ENCODE measurements around the gene SMURF2.
"Not testable (repeated sequence)": the region's sequence is repeated elsewhere in the genome, so short reads cannot be mapped to it uniquely, and the experiment has no call there.

SMURF2 gene

DNA sequence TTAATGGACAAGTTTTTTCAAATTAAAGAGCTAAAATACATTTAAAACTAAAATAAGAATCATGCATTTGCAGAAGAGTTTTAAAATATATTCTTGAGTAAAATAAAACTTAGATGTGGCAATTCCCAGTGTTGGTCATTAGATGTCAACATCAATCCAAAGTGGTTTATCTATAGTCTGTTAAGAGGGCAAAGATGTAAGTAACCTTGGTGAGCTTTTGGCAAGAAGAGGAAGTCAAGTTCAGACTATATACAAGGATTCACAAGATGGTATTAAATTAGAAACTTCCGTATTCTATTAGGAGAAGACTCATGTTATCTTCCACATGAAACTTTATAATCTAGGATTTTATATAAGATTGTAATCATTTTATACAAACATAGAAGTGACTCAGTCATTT, 82.2 kb downstream of the SMURF2 start:
- no peak for ATAC-seq
- no peak for TF ChIP-seq ARNTL (CRISPR knock-in tag; IDR thresholded peaks at IDR 0.05; ENCODE audit: borderline replicate concordance, low read depth)
- TF ChIP-seq OSR1 (CRISPR knock-in tag; IDR thresholded peaks at IDR 0.05): no peak
- TF ChIP-seq ZC3H10 (CRISPR knock-in tag; IDR thresholded peaks at IDR 0.05): no peak
- TF ChIP-seq, protein P1, sequence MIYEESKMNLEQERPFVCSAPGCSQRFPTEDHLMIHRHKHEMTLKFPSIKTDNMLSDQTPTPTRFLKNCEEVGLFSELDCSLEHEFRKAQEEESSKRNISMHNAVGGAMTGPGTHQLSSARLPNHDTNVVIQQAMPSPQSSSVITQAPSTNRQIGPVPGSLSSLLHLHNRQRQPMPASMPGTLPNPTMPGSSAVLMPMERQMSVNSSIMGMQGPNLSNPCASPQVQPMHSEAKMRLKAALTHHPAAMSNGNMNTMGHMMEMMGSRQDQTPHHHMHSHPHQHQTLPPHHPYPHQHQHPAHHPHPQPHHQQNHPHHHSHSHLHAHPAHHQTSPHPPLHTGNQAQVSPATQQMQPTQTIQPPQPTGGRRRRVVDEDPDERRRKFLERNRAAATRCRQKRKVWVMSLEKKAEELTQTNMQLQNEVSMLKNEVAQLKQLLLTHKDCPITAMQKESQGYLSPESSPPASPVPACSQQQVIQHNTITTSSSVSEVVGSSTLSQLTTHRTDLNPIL (CRISPR knock-in tag; IDR thresholded peaks at IDR 0.05; ENCODE audit: low read depth): no peak
- TF ChIP-seq, protein P2, sequence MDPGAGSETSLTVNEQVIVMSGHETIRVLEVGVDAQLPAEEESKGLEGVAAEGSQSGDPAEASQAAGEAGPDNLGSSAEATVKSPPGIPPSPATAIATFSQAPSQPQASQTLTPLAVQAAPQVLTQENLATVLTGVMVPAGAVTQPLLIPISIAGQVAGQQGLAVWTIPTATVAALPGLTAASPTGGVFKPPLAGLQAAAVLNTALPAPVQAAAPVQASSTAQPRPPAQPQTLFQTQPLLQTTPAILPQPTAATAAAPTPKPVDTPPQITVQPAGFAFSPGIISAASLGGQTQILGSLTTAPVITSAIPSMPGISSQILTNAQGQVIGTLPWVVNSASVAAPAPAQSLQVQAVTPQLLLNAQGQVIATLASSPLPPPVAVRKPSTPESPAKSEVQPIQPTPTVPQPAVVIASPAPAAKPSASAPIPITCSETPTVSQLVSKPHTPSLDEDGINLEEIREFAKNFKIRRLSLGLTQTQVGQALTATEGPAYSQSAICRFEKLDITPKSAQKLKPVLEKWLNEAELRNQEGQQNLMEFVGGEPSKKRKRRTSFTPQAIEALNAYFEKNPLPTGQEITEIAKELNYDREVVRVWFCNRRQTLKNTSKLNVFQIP (CRISPR knock-in tag; IDR thresholded peaks at IDR 0.05; ENCODE audit: borderline replicate concordance, low read depth): no peak
- TF ChIP-seq TOX (CRISPR knock-in tag; IDR thresholded peaks at IDR 0.05; ENCODE audit: borderline replicate concordance): no peak
- no peak for TF ChIP-seq ZNF565 (CRISPR knock-in tag; conservative IDR thresholded peaks at IDR 0.05; ENCODE audit: low read depth)
- no peak for TF ChIP-seq ZFP3 (CRISPR knock-in tag; IDR thresholded peaks at IDR 0.05)
- TF ChIP-seq GLIS3 (CRISPR knock-in tag; IDR thresholded peaks at IDR 0.05): no peak
- no peak for TF ChIP-seq BACH2 (CRISPR knock-in tag; IDR thresholded peaks at IDR 0.05; ENCODE audit: borderline replicate concordance)
- TF ChIP-seq PPARA (CRISPR knock-in tag; IDR thresholded peaks at IDR 0.05; ENCODE audit: borderline replicate concordance): no peak
- TF ChIP-seq ISL1 (CRISPR knock-in tag; IDR thresholded peaks at IDR 0.05): no peak
- TF ChIP-seq CSRNP3 (CRISPR knock-in tag; IDR thresholded peaks at IDR 0.05): no peak
- no peak for TF ChIP-seq RARB (CRISPR knock-in tag; IDR thresholded peaks at IDR 0.05)
- TF ChIP-seq, protein P3, sequence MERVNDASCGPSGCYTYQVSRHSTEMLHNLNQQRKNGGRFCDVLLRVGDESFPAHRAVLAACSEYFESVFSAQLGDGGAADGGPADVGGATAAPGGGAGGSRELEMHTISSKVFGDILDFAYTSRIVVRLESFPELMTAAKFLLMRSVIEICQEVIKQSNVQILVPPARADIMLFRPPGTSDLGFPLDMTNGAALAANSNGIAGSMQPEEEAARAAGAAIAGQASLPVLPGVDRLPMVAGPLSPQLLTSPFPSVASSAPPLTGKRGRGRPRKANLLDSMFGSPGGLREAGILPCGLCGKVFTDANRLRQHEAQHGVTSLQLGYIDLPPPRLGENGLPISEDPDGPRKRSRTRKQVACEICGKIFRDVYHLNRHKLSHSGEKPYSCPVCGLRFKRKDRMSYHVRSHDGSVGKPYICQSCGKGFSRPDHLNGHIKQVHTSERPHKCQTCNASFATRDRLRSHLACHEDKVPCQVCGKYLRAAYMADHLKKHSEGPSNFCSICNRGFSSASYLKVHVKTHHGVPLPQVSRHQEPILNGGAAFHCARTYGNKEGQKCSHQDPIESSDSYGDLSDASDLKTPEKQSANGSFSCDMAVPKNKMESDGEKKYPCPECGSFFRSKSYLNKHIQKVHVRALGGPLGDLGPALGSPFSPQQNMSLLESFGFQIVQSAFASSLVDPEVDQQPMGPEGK (CRISPR knock-in tag; IDR thresholded peaks at IDR 0.05; ENCODE audit: borderline replicate concordance): no peak
- no peak for TF ChIP-seq ESRRG (CRISPR knock-in tag; IDR thresholded peaks at IDR 0.05)
- TF ChIP-seq ZNF8 (CRISPR knock-in tag; IDR thresholded peaks at IDR 0.05): no peak
- TF ChIP-seq ZNF70 (CRISPR knock-in tag; IDR thresholded peaks at IDR 0.05): no peak

- ATAC-seq: not testable (repeated sequence)
Measured at GRCh38 chr17:64577025-64577424, 85.1 kb downstream of the SMURF2 start.

- peak; percentile 32 for ATAC-seq
- TF ChIP-seq, protein P2 (CRISPR knock-in tag; IDR thresholded peaks at IDR 0.05; ENCODE audit: borderline replicate concordance, low read depth): no peak
- TF ChIP-seq ZNF70 (CRISPR knock-in tag; IDR thresholded peaks at IDR 0.05): no peak
- no peak for TF ChIP-seq SNAI2 (CRISPR knock-in tag; IDR thresholded peaks at IDR 0.05)
- TF ChIP-seq TCF4 (CRISPR knock-in tag; IDR thresholded peaks at IDR 0.05; ENCODE audit: borderline replicate concordance): no peak
- no peak for TF ChIP-seq GLIS3 (CRISPR knock-in tag; IDR thresholded peaks at IDR 0.05)
- TF ChIP-seq OSR1 (CRISPR knock-in tag; IDR thresholded peaks at IDR 0.05): no peak
- no peak for TF ChIP-seq ZNF565 (CRISPR knock-in tag; conservative IDR thresholded peaks at IDR 0.05; ENCODE audit: low read depth)
Measured at GRCh38 chr17:64575431-64575830, 86.7 kb downstream of the SMURF2 start.

GRCh38 chr17:64574646-64575045, 87.5 kb downstream of the SMURF2 start:
- ATAC-seq: no peak
- TF ChIP-seq GLIS3 (CRISPR knock-in tag; IDR thresholded peaks at IDR 0.05) (no peak), ZFP3 (CRISPR knock-in tag; IDR thresholded peaks at IDR 0.05) (no peak), SNAI2 (CRISPR knock-in tag; IDR thresholded peaks at IDR 0.05) (no peak), ZFP30 (CRISPR knock-in tag; IDR thresholded peaks at IDR 0.05) (no peak), CSDC2 (CRISPR knock-in tag; IDR thresholded peaks at IDR 0.05) (no peak), ZNF8 (CRISPR knock-in tag; IDR thresholded peaks at IDR 0.05) (no peak), ZNF565 (CRISPR knock-in tag; conservative IDR thresholded peaks at IDR 0.05; ENCODE audit: low read depth) (no peak), OSR1 (CRISPR knock-in tag; IDR thresholded peaks at IDR 0.05) (no peak)
- TF ChIP-seq, protein P2 (CRISPR knock-in tag; IDR thresholded peaks at IDR 0.05; ENCODE audit: borderline replicate concordance, low read depth): no peak
- TF ChIP-seq, protein P3 (CRISPR knock-in tag; IDR thresholded peaks at IDR 0.05; ENCODE audit: borderline replicate concordance): no peak
